Erythroblast (primary cell): ENCODE data around the gene C10orf143.

Experiments
- GATA1 ChIP-seq: IDR thresholded peaks from 2 replicates; pipeline ENCODE4 v1.6.1; 2011; ENCODE audit warnings: low read depth, mild to moderate bottlenecking, control low read depth, low read length, moderate library complexity
- POLR2A ChIP-seq: IDR thresholded peaks from 2 replicates; pipeline ENCODE4 v1.6.1; 2011; ENCODE audit warnings: mild to moderate bottlenecking, low read length

DNA sequence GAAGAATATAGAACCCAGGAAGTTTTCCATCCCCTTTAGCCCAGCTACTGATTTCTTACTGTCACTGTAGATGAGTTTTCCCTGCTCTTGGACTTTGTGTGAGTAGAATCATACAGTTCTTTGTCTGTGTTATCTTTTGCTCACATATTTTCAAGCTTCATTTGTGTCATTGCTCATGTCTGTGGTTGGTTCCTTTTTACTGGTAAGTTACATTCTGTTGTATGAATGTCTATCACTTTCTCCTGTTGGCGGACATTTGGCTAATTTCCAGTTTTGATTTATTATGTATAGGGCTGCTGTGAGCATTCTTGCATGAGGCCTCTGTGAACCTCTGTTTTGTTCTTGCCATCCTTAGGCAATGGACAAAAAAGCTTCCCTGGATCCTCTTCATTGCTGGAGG, 30.8 kb upstream of the C10orf143 start:
- TF ChIP-seq POLR2A = no peak
- TF ChIP-seq GATA1 = no peak
